HT1080 (cell line): ENCODE results near the gene ISG15. TPM values are rescaled to one million over a fixed set of nuclear protein-coding genes. Genes with fewer than 3 reads are reported as not detected.
"Not testable (repeated sequence)": the region's sequence is repeated elsewhere in the genome, so short reads cannot be mapped to it uniquely, and the experiment has no call there.

Experiments
- DNase-seq: peaks from one replicate; pipeline ENCODE4 v3.0.0-alpha.2; 2015; ENCODE audit warnings: low read depth
- total RNA-seq: library from RNA; depleted of rRNA; stranded (reverse); fragments of >200 nt; shearing (Covaris generic); gene quantifications from 2 replicates; pipeline ENCODE4 v1.2.3, GENCODE V29; 2014

Gene ISG15
- total RNA-seq, 1 experiment from 2014 or later, result 48.6 TPM

DNA sequence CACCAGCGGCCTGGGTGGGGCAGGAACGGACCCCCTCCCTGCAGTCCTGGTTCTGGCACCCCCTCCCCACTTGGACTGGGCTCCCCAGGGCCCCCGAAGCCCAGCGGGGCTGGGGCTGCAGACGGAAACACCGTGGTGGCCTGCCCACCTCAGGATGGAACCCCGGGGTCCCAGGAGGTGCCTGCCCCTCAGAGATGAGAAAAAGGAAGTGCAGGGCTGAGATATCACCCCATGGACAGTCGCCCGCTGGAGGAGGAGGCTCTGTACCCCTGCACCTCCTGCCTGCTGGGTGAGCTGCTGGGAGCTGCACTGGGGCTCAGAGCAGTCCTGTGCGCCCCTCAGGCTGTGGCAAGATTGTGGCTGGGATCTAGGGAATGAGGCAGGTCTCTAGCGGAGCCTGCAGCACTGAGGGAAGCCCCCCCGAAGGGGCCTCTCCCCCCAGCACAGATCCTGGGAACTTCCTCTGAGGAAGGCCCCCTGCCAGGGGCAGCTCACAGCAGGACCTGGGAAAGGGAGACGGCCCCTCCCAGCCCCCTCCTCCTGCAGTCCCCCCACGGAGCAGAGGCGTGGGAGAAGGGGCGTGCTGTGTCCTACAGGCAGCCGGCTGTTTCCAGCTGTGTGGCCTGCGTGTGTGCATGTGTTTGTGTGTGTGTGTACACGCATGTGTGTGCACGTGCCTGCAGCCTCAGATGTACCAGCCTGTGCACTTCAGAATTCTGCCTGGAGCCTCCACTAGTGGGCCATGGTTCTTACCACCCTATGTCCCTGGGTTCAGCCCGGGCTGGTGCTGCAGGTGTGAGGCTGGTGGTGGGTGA, 13.5 kb downstream of the ISG15 start:
- DNase-seq, result no peak

DNA sequence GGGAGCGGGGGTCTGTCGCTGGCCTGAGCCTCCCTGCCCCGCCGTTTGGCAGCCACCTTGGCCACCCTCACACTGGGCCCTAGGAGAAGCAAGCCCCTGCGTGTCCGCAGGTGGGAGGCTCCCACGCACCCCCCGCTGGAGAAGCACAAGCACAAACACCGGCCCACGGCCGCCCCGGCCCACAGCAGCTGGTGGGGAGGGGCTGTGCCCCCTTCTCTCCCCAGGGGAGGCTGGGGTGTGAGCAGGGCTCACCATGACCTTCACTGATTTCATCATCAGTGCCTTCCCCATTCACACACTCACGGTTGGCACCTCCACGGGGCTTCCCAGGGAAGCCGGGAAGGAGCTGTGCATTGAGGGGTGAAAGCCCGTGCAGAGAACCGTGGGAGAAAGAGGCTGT, 14.5 kb downstream of the ISG15 start:
- DNase-seq, result no peak

DNA sequence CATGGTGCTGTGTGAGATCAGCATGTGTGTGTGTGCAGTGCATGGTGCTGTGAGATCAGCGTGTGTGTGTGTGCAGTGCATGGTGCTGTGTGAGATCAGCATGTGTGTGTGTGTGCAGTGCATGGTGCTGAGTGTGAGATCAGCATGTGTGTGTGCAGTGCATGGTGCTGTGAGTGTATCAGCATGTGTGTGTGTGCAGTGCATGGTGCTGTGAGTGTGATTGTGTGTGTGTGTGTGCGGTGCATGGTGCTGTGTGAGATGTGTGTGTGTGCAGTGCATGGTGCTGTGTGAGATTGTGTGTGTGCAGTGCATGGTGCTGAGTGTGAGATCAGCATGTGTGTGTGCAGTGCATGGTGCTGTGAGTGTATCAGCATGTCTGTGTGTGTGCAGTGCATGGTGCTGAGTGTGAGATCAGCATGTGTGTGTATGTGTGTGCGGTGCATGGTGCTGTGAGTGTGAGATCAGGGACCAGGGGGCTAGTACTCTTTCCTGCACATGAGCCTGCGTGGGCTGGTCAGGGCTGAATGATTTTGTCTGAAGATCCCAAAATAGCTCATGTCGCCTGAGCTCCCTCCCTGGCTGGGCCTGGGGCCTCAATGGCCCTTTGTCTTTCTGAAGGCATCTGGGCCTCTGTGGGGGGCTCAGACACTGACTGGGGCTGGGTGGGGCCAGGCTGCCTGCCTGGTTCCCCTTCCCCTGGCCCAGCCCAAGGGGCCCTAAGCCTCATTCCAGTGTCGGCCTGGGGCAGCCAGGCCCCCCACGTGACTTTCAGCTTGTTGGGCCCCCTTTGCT, 17.8 kb downstream of the ISG15 start:
- not testable (repeated sequence) for DNase-seq

DNA sequence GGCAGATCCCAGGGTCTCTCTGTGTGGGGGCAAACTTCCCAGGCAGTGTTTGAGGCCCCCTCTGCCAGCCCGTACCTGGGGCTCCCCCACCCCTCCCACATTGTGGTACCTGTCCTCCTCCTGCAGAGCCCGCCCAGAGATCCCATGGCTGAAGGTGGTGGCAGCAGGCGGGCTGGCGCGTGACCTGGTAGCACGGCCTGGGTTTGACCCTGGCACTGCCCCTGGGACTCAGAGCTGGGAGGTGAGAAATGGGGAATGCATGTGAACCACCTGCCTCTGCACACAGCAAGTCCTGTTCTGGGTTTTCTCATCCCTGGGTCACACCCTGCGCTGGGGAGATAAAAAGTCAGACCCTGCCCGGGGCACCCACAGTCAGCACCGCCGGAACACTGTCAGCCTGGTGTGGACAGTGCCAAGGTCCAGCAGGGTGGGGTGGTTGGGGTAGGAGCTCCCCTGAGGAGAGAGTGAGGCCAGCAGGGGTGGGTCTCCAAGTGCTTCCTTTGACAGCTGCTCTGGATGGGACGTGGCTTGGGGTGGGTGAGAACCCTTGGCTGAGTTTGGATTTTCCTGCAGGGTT, 18.4 kb downstream of the ISG15 start:
- no peak for DNase-seq

DNA sequence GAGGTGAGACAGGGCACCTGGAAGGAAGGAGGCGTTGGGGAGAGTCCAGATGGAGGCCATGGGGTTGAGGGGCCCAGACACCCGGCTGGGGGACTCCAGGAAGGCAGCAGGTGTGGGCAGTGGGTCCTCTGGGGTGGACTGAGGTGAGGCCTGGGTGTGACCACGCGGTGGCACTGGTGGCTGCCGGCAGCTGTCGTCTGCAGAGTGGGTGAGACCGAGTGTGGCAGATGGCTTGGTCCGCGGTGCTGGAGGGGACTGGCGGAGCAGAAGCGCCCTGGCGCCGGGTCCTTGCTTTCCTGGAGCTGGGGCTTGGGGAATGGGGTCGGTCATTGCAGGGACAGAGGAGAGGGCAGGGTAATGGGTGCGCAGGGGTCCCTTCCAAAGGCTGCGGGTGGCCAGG, 19.1 kb downstream of the ISG15 start:
- DNase-seq, result no peak

DNA sequence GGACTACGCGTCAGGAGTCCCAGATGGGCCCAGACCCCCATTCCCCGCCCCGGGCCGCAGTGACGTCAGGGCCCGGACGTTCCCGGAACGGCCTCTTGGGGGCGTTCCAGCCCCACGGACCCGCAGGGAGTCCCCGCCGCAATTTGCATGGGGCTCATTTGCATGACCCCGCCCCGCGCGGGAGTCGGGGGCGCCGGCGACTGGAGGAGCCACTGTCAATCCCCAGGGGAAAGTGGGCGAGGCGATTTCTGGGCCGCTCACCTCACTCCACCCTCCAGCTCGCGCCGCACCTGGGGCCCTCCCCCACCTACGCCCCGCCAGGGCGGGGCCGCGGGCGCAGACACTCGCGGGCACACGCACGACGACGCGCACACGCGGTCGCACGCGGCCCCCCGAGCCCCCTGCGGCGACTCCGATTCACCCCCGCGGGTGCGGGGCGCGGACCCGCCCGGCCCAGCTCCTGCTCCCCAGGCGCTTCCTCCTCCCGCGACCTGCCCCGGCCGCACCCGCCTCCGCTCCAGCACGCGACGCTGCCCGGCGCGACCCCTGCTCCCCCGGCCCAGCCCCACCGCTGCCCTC, 19.8 kb downstream of the ISG15 start:
- no peak for DNase-seq

DNA sequence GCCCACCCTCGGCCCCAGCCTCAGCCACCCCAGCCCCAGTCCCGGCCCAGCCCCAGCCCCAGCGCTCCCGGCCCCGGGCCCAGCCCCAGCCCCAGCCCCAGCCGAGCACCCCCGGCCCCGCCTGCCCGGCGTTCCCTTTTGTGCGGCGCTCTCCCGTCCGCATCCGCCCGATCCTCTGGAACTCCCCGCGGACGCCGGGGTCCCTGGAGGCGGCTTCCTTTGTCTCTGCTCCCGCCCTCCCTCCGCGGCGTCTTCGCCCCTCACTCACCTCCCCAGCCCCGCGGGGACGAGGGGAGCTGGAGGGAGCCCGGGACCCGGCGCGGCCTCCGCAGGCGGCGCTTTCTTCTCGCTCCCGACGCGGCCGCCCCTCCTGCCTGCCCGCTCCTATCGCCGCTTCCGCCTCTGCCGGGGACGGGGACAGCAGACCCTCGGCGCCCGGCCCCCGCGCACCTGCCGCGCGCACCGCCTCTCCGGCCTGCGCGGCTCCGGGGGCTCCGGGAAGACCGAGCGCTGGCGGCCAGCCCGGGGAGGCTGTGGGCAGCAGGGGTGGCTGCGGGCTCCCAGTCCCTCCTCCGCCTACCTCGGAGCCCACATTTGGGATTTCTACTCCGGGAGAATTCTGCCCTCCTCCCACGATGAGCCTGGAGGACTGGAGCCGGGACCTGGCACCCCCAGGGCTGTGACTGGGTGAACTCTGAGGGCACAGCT, 20.6 kb downstream of the ISG15 start:
- no peak for DNase-seq

DNA sequence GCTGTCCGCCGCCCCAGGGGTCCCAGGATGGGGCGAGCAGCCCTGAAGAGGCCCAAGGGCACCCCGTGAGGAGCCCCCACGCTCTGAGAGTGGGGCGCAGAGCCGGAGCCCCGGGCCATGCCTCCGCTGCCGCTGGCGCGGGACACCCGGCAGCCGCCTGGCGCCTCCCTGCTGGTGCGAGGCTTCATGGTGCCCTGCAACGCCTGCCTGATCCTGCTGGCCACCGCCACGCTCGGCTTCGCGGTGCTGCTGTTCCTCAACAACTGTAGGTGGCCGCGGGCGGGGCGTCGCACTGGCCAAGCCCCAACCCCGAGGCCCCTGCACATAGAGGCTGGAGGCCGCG, 21.1 kb downstream of the ISG15 start:
- no peak for DNase-seq

DNA sequence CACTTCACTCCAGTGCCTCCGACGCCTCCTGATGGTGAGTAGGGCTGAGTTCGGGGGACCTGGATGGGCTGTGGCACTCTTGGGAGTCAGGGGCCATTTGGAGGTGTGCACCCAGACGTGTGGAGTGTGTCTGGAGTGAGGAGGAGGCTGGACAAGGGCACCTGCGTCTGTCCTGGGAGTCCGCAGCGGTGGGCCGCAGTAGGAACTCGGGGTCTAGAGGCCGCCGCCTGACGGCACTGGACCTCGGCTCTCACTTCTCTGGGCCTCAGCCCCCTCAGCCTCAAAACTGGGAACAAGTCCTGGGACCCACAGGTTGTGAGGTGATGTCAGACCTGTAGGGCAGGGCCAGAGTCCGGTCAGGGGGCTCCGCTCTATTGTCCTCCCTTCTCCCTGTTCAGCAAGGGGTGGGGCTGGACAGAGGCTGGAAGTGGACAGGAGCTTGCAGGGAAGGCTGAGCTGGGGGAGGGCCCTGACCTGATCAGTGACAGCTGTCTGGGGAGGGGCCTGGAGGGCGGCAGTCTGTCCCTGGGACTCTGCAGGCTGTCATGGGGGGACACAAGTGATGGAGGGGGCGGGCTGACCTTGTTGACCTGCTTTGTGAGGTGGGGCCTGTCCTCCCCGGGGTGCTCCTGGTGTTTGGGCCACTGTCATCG, 22.1 kb downstream of the ISG15 start:
- no peak for DNase-seq

DNA sequence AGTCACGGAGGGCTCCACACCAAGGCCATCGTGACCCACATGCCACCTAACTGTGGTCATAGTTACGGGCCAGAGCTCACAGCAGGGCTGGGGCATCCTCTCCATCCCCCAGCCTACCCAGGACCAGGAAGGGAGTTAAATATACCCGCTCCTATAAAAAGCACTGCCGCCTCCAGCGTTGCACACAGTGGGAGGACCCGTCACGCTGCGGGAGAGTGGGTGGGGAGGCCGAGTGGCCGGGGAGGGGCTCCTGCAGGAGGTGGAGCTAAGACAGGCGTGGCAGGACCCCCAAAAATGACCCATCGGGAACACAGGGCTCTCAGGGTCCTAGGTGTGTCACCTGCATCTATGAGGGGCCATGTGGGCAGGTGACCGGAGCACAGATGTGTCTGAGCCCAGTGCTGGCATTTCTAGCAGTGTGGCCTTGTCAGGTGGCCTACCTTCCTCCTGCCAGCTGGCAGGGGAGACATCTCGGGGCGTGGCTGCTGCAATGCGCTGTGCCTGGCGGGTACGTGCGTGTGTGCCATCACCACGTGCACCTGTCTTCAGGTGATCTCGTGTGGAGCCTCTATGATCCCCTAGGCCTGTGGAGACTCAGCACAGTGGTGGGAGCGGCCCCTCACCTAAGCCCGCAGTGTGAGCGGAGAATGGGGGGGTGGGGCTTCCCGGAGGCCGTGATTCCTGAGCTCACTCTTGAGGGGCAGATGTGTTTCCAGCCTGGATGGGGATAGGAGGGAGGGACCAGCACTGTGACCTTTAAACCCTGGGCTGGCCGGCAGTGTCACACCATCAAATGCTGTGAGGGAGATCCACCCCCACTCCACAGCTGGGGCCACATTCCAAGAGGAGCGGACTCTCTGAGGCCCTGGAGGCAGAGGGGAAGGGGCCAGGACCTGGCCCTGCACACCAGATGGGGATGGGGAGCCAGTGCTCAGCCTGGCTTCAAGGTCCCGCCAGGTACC, 24.4 kb downstream of the ISG15 start:
- no peak for DNase-seq

DNA sequence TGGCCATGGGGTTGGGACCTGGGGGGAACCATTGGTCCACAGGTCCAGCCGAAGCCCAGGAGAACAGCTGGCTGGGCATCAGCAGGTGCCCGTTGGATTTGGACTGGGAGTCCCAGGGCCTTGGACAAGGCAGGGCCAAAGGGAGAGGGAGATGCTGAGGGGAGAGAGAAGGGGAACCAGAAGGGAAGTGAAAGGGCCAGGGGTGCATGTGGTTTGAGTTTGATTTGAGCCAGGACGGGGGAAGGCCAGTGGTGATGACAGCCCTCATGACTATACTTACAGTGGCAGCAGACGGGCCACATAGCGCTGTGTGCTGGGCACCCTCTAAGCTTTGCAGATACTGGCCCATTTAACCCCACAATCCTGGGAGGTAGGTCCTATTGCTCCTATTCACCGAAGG, 25.4 kb downstream of the ISG15 start:
- no peak for DNase-seq

DNA sequence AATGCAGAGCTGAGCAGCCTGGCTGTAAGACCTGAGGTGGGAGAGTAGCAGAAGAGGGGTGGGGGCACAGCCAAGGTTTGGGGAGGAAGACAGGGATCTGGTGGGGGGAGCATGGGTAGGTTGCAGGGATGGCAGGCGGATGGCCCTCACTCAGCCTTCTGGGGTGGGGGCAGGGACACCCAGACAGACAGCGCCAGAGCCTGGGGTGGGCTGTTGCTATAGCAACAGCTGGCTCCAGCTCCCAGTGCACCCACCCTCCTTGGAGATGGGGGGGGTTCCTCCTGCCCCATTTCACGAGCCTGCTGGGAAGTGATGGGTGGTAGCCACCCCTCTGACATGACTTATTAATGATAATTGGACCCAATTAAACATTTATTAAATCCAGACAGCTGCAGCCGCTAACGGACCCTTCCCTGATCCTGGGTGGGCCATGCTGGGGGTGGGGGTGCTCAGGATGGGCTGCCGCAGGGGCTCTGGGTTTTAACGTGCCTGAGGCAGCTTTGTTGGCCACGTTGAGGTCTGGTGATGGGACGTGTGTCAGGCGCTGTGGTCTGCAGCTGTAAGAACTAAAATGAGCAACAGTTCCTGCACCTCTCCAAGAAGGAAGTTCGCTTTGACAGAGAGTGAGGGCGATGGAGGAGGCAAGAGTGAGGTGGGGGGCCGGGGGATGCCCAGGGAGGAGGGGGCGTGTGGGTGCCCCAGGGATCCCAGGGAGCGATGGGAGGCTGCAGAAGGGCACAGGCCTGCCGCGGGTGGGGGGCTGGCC, 26.0 kb downstream of the ISG15 start:
- no peak for DNase-seq

DNA sequence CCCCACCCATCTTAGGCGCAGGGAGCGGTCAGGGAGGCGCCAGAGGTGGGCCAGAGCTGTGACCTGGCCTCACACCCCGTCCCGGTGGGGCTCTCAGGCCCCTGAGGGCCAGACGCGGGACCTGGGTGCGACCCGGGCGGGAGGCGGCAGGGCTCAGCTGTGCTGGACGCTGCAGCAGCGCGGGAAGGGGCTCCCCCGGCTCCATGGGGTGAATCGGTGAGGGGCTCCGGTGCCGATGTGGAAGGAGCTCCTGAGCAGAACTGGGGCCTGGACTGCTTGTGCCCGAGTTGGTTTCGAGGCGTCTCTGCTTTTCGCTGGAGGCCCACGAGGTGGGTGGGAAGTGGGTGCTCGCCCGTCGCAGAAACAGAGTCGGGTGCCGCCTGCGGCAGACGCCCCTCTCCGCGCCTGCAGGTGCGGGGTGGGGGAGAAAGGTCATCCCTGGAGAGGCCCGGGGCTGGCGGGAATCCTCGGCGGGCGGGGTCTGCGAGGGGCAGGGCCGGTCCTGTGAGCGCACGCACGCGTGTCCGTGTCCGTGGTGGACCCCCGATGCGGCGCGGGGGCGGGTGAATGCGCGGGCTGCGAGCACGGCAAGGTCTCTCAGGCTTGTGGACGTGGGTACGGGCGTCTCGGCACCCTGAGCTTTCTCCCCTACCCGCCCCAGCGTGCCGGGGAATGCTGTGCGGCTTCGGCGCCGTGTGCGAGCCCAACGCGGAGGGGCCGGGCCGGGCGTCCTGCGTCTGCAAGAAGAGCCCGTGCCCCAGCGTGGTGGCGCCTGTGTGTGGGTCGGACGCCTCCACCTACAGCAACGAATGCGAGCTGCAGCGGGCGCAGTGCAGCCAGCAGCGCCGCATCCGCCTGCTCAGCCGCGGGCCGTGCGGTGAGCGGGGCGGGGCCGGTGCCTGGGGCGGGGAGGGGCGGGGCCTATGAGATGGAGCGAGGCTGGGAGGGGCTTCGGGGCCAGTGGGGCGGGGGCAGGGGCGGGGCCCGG, 27.0 kb downstream of the ISG15 start:
- DNase-seq, result no peak

DNA sequence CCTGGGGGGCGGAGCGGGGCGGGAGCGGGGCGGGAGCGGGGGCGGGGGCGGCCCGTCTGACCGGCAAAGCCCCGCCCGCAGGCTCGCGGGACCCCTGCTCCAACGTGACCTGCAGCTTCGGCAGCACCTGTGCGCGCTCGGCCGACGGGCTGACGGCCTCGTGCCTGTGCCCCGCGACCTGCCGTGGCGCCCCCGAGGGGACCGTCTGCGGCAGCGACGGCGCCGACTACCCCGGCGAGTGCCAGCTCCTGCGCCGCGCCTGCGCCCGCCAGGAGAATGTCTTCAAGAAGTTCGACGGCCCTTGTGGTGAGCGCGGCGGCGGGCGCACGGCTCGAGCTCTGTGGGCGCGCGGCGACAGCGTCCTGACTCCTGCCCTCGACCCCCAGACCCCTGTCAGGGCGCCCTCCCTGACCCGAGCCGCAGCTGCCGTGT, 27.8 kb downstream of the ISG15 start:
- DNase-seq, result no peak

DNA sequence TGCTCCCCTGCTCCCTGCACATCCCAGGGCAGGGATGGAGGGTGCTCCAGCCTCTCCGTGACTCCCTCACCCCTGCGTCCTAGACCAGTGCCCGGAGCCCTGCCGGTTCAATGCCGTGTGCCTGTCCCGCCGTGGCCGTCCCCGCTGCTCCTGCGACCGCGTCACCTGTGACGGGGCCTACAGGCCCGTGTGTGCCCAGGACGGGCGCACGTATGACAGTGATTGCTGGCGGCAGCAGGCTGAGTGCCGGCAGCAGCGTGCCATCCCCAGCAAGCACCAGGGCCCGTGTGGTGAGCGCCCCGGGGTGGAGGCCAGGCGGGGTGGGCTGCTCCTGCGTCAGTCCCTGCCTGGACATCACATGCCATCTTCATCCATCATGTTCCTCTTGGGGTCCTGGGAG, 28.6 kb downstream of the ISG15 start:
- no peak for DNase-seq

DNA sequence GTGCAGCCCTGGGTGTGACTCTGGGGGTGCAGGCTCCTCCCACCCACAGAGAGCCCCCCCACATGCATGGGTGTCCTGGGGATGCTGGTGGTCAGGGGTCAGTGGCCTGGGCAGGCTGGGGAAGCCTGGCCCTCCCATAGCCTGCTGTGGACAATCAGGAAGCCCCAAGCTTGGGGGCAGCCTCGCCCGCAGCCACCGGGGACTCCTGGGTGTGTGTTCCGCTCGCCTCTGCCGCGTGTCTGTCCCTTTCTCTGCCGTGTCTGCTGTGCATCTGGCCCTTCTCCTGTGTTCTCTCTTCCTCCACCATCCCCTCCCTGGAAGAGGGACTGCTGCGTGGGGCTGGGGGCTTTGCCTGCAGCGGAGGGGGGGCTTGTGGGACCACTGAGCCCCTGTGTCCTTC, 29.5 kb downstream of the ISG15 start:
- DNase-seq, result no peak

DNA sequence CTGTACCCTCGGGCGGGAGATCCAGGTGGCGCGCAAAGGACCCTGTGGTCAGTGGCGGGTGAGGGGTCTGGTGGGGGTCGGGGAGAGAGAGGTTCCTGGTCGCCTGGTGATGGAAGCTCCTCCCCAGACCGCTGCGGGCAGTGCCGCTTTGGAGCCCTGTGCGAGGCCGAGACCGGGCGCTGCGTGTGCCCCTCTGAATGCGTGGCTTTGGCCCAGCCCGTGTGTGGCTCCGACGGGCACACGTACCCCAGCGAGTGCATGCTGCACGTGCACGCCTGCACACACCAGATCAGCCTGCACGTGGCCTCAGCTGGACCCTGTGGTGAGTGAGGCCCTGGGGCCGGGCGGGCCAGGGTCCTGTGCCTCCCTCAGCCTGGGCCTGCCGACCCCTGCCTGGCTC, 30.1 kb downstream of the ISG15 start:
- DNase-seq, result no peak

DNA sequence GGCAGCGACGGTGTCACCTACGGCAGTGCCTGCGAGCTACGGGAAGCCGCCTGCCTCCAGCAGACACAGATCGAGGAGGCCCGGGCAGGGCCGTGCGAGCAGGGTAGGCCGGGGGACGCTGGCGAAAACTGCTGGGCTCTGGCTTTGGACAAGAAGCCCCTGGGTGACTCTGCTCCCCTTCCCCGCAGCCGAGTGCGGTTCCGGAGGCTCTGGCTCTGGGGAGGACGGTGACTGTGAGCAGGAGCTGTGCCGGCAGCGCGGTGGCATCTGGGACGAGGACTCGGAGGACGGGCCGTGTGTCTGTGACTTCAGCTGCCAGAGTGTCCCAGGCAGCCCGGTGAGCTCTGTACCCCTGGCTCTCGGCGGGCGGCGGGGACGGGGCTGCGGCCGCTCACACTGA, 30.6 kb downstream of the ISG15 start:
- DNase-seq, result no peak
